Measurements from ENCODE around the gene SCAMP4. TPM values are rescaled to one million over a fixed set of nuclear protein-coding genes. Genes with fewer than 3 reads are reported as not detected.

The SCAMP4 gene
- total and polyA plus RNA-seq, 9 of the 15 experiments (the other 6 are each of a cell fraction or from before 2014, with no cell fraction given), result 0.81 to 45.9 (median 12.8) TPM

DNA sequence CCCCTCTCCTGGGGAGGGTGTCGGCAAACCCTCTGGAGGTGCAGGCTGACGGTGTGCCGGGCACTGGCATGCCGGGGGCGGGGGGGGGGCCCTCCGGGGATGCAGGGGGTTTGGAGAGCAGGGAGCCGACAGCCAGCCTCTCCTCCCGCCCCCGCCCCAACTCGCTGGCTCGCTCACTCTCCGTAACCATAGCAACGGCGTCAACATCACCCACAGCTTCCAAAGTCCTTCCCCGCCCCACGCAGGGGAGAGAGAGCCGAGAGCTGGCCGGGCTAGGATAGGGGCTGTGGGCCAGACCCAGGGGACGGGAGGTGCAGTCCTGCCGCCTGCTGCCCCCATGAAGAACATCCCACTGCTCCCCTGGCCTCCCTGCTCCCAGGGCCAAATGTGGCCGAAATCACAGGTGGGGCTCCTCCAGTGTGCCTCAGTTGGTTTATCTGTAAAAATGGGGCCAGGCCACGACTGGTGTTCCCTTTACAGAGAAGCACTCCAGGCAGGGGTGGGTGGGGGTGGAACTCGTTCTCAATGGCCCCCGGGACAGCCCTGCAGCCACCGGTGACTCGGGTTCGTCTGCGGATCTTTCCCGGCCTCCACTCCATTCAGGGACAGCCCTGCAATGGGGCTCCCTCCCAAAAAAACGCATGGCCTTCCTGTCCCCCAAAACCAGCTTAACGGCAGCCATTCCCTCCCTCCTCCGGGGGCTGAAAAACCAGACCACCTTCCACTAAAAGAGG, 45.0 kb upstream of the SCAMP4 start (continued):
- TF ChIP-seq, protein P1, sequence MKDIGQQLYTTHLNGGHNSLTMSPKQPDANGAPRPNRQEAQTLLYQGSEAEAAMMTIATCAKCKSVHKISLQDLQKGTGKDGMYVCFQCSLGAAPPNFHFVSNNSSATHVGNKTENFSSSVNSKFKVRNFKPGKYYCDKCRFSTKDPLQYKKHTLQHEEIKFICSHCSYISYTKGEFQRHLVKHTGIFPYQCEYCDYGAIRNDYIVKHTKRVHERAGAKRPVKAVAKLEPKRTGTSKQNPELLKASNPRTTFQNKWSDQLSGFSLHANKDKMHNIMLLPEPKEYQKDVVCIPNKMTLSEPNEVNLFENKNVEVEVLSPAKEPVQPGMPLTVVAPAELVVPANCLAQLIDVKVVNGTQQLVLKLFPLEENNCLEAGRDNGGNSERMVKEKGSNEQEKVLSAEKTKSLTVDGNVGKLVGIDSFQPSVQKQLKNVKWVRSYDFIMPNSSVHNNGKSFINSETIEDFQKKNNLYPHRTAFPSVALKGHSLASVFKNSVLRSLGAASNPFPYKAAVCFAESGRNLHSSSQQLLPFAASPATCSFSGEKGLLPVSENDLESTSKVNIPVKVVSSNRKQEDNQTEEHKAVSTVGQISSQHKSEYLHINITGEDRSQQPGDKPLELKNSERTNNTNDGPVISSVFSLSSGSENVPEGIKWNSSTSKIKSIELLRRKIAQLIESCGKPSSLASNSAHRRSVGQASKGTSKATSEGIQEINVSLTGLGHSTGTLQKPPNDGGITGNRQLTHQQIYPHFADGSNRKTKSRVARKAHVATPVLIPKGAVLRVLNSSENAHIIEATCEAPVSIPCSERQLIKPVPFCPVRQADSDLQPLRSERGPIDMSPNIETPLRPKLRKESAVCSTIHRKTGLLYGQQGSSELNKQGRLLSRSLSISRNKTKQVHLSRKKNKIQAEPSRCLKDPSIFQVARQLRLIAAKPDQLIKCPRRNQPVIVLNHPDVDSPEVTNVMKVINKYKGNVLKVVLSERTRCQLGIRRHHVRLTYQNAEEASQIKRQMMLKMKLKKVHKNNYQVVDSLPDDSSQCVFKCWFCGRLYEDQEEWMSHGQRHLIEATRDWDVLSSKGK (CRISPR knock-in tag; IDR thresholded peaks at IDR 0.05), result no peak
- TF ChIP-seq KLF13 (tag; IDR thresholded peaks at IDR 0.05; ENCODE audit: borderline replicate concordance, low read depth), result no peak
- TF ChIP-seq POLR2AphosphoS2 (IDR thresholded peaks at IDR 0.05; ENCODE audit: low read length), result no peak
- no peak for TF ChIP-seq BRD9 (IDR thresholded peaks at IDR 0.05; ENCODE audit: low read depth, partially characterized antibody)
- TF ChIP-seq ZC3H4 (CRISPR knock-in tag; IDR thresholded peaks at IDR 0.05; ENCODE audit: borderline replicate concordance), result no peak
- no peak for TF ChIP-seq IFI16 (CRISPR knock-in tag; IDR thresholded peaks at IDR 0.05)
- no peak for TF ChIP-seq KDM5B (IDR thresholded peaks at IDR 0.05; ENCODE audit: insufficient replicate concordance, low read depth, low read length)
- TF ChIP-seq, protein P2, sequence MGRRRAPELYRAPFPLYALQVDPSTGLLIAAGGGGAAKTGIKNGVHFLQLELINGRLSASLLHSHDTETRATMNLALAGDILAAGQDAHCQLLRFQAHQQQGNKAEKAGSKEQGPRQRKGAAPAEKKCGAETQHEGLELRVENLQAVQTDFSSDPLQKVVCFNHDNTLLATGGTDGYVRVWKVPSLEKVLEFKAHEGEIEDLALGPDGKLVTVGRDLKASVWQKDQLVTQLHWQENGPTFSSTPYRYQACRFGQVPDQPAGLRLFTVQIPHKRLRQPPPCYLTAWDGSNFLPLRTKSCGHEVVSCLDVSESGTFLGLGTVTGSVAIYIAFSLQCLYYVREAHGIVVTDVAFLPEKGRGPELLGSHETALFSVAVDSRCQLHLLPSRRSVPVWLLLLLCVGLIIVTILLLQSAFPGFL (CRISPR knock-in tag; IDR thresholded peaks at IDR 0.05), result no peak
- no peak for TF ChIP-seq ZNF778 (CRISPR knock-in tag; IDR thresholded peaks at IDR 0.05)
- TF ChIP-seq, protein P3, sequence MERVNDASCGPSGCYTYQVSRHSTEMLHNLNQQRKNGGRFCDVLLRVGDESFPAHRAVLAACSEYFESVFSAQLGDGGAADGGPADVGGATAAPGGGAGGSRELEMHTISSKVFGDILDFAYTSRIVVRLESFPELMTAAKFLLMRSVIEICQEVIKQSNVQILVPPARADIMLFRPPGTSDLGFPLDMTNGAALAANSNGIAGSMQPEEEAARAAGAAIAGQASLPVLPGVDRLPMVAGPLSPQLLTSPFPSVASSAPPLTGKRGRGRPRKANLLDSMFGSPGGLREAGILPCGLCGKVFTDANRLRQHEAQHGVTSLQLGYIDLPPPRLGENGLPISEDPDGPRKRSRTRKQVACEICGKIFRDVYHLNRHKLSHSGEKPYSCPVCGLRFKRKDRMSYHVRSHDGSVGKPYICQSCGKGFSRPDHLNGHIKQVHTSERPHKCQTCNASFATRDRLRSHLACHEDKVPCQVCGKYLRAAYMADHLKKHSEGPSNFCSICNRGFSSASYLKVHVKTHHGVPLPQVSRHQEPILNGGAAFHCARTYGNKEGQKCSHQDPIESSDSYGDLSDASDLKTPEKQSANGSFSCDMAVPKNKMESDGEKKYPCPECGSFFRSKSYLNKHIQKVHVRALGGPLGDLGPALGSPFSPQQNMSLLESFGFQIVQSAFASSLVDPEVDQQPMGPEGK (CRISPR knock-in tag; IDR thresholded peaks at IDR 0.05; ENCODE audit: borderline replicate concordance), result no peak
- TF ChIP-seq, protein P4, sequence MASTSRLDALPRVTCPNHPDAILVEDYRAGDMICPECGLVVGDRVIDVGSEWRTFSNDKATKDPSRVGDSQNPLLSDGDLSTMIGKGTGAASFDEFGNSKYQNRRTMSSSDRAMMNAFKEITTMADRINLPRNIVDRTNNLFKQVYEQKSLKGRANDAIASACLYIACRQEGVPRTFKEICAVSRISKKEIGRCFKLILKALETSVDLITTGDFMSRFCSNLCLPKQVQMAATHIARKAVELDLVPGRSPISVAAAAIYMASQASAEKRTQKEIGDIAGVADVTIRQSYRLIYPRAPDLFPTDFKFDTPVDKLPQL (IDR thresholded peaks at IDR 0.05; ENCODE audit: extremely low read depth, insufficient read length), result no peak
- TF ChIP-seq NBN (IDR thresholded peaks at IDR 0.05; ENCODE audit: low read depth), result no peak
- TF ChIP-seq, protein P5, sequence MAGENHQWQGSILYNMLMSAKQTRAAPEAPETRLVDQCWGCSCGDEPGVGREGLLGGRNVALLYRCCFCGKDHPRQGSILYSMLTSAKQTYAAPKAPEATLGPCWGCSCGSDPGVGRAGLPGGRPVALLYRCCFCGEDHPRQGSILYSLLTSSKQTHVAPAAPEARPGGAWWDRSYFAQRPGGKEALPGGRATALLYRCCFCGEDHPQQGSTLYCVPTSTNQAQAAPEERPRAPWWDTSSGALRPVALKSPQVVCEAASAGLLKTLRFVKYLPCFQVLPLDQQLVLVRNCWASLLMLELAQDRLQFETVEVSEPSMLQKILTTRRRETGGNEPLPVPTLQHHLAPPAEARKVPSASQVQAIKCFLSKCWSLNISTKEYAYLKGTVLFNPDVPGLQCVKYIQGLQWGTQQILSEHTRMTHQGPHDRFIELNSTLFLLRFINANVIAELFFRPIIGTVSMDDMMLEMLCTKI (IDR thresholded peaks at IDR 0.05; ENCODE audit: partially characterized antibody), result no peak
- no peak for TF ChIP-seq ZNF780A (CRISPR knock-in tag; IDR thresholded peaks at IDR 0.05)
- TF ChIP-seq RBM14 (IDR thresholded peaks at IDR 0.05; ENCODE audit: borderline replicate concordance, insufficient read depth, low read depth, low read length), result no peak
- peak; percentile 49 for TF ChIP-seq MXI1 (IDR thresholded peaks at IDR 0.05; ENCODE audit: low read depth, low read length)
- no peak for TF ChIP-seq PHB2 (IDR thresholded peaks at IDR 0.05; ENCODE audit: low read depth)

All from K562 (cell line).